ENCODE data around the gene TNIK.

TNIK gene

DNA sequence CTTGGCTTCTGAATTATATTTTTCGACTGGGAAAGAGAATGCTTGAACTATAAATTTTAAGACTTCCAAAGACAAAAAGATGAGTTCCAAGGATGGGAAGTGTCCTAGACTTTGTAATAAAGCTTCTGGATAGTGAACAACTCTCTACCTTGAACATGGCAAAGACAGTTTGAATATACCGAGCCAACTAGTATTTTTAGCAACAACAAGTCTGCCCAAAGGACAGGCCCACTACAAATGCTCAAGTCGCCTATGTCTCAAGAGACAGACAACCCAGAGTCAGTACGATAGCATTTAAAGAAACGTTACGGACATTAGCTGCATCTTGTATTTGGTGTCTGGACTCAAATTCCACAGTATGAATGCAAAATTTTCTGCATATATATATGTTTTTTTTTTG lies 258.4 kb downstream of the TNIK start:
- TF ChIP-seq, protein P1, sequence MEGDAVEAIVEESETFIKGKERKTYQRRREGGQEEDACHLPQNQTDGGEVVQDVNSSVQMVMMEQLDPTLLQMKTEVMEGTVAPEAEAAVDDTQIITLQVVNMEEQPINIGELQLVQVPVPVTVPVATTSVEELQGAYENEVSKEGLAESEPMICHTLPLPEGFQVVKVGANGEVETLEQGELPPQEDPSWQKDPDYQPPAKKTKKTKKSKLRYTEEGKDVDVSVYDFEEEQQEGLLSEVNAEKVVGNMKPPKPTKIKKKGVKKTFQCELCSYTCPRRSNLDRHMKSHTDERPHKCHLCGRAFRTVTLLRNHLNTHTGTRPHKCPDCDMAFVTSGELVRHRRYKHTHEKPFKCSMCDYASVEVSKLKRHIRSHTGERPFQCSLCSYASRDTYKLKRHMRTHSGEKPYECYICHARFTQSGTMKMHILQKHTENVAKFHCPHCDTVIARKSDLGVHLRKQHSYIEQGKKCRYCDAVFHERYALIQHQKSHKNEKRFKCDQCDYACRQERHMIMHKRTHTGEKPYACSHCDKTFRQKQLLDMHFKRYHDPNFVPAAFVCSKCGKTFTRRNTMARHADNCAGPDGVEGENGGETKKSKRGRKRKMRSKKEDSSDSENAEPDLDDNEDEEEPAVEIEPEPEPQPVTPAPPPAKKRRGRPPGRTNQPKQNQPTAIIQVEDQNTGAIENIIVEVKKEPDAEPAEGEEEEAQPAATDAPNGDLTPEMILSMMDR (conservative IDR thresholded peaks at IDR 0.05; ENCODE audit: control insufficient read depth, insufficient read depth, low read depth, low read length) = no peak
- H3K4me3 ChIP-seq (ENCODE audit: control insufficient read depth, low read depth, low read length) = no peak overlapping the region
- no peak for DNase-seq (ENCODE audit: low read depth)

DNA sequence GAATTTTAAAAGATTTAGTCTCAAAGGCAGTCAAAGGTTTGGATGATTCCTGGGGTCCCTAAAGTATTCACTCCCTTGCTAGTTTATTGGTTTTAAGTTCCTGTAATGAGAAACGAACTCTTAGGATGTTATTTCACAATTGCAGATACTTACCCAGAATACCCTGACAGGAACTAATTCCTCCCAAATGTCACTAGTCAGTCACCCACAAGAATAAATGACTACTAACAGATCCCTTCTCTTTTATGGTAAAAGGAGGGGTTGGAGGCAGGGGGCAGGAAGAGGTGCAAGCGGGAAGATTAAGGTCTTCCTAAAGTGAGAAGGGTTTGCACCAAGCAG lies 259.5 kb downstream of the TNIK start:
- H3K4me3 ChIP-seq (ENCODE audit: control insufficient read depth, low read depth, low read length) = no peak overlapping the region
- TF ChIP-seq, protein P1 (conservative IDR thresholded peaks at IDR 0.05; ENCODE audit: control insufficient read depth, insufficient read depth, low read depth, low read length) = no peak
- DNase-seq (ENCODE audit: low read depth) = no peak

DNA sequence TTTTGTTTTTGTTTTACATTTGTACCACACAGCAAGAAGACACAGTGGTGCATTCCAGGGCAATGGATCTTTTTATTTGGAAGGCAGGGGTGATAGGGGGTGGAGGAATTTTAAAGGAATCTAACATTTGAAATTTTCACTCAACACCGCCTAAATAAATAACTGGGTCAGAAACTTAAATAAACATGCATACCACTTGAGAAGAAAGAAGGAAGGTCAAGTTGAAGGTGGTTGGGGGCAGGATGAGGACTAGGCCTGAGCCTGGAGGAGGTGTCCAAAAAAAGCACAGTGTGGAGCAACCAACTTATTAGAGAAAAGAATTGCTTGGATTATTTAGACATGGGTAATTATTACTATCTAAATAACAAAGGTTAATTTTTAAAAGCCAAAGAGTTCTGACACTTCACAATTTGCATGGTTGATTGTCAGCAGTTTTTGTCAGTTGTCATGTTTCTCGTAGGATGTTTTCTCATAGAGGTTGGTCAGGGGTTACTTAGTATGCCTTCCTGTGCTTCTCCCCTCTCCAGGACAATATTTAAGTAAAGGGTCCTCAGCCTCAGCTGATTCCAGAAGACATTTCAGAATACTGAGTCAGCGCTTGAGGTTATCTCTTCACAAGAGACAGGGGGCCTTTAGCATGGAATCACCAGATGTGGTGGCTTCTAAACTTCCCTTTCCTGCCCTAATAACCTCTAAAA lies 260.0 kb downstream of the TNIK start:
- TF ChIP-seq, protein P1 (conservative IDR thresholded peaks at IDR 0.05; ENCODE audit: control insufficient read depth, insufficient read depth, low read depth, low read length) = no peak
- H3K4me3 ChIP-seq (ENCODE audit: control insufficient read depth, low read depth, low read length) = no peak overlapping the region
- no peak for DNase-seq (ENCODE audit: low read depth)

DNA sequence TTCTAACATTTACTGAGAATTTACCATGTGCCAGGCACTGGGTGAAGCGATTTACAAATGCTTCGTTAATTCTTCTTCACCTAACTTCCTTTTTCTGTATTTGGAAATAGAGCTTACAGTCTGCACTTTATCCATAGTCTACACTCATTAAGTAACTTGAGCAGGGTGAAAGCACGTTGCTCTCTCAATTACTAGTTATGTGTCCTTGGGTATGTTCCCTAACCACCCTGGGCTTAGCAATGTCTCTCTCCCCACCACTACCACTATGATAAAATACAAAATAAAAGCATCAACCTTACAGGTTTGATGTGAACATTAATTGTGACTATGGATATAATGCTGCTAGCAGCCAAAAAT lies 260.8 kb downstream of the TNIK start:
- H3K4me3 ChIP-seq (ENCODE audit: control insufficient read depth, low read depth, low read length) = no peak overlapping the region
- DNase-seq (ENCODE audit: low read depth) = no peak

DNA sequence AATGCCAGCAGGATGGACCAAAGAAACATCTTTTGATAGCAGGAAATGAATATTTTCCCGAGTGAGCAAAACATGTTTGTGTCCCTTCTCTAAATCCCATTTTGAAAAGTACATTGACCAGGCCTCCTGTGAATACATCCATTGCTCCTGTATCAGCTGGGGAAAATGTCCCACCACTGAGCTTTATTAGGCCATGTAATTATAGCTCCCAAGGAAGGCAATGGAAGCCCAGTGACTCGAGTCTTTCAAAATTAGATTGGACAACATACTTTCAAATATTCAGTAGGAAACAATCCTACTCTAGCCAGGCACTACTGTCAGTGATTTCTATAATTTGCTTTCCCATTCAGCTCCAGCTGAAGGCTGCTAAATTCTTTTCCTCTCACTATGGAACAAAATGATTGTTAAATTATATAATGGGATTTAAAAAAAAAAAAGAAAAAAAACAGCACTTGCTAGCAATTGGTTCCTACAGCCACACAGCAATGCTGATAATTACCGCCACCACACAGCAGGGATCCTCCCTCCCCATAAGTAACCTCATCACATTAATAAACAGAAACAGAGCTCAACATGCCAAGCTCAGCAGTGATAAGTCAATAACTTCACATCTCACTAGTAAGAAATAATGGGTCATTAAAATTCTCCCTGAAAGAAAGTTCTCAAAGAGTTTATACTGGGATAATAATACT lies 261.3 kb downstream of the TNIK start:
- no peak overlapping the region for H3K4me3 ChIP-seq (ENCODE audit: control insufficient read depth, low read depth, low read length)
- no peak for DNase-seq (ENCODE audit: low read depth)
- TF ChIP-seq, protein P1 (conservative IDR thresholded peaks at IDR 0.05; ENCODE audit: control insufficient read depth, insufficient read depth, low read depth, low read length) = no peak

More for the DNA sequence above, 260.8 kb downstream of the TNIK start:
- TF ChIP-seq, protein P1 (conservative IDR thresholded peaks at IDR 0.05; ENCODE audit: control insufficient read depth, insufficient read depth, low read depth, low read length) = no peak

DNA sequence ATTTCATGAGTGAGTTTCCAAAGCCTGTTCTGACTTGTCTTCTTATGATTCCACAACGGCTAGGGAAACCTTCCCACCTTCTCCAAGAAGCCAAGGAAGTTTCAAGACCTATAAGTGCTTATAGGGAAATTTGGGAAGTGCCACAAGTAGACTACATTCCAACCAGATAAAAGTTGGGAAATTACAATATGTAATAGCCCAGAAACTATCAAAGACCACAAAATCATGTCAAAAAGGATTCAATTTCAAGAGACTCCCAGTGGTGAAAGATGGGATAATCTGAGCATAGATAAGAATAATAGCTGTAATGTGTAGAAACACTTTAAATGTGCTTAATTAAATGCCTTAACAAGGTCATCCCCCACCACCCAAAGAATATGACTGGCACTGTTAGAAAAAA lies 264.5 kb downstream of the TNIK start:
- no peak overlapping the region for H3K4me3 ChIP-seq (ENCODE audit: control insufficient read depth, low read depth, low read length)
- TF ChIP-seq, protein P1 (conservative IDR thresholded peaks at IDR 0.05; ENCODE audit: control insufficient read depth, insufficient read depth, low read depth, low read length) = peak; percentile 25
- no peak for DNase-seq (ENCODE audit: low read depth)

All from fibroblast of mammary gland (primary cell).